ENCODE data around the gene CPLX3.

CPLX3 gene

GRCh38 chr15:74793135-74794028 is 33.0 kb upstream of the CPLX3 start:
- Mint-ChIP-seq H3K27ac (peak overlapping the region; percentile 99), H3K9me3 (no peaks in the 10 kb centered on the region), H3K4me1 (ENCODE audit: low read depth) (peaks cover 94% of the 10 kb centered on the region), H3K4me3 (peak overlapping the region; percentile 38), H3K36me3 (ENCODE audit: low read depth) (peaks cover 84% of the 10 kb centered on the region), H3K27me3 (no peaks in the 10 kb centered on the region)
- DNase-seq, result peak; percentile 77

DNA sequence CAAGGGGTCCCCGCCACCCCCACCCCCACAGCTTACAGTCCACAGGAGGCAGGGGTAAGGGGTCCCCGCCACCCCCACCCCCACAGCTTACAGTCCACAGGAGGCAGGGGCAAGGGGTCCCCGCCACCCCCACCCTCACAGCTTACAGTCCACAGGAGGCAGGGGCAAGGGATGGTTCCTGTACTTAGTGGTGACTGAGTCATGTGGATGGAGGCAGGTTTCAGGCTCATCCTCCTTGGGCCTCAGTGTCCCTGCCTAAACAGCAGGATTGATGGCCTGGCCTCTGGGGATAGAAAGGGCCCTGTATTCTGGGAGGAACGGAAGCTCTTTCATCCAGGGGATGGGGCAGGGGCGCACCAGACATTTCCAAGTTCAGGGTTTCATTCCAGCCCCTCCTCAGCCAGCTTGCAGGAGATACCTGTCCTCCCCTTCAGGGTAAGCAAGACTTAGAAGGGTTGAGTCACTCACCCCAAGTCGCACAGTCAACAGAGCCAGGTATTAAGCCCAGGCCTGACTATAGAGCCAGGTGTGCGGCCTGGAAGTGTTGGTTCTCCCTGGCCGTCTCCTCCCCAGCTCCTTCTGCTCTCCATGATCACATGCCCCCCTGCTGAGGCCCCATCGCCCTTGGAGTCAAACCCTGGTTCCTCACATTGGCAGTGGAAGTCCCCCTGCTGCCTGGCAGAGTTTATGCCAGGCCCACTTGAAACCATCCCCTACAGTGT is 32.0 kb upstream of the CPLX3 start:
- Mint-ChIP-seq H3K36me3 (ENCODE audit: low read depth) (peaks cover 84% of the 10 kb centered on the region), H3K9me3 (no peaks in the 10 kb centered on the region), H3K27ac (peak overlapping the region; percentile 91), H3K4me3 (peak overlapping the region; percentile 45), H3K4me1 (ENCODE audit: low read depth) (peaks cover 94% of the 10 kb centered on the region), H3K27me3 (no peaks in the 10 kb centered on the region)
- DNase-seq, result peak; percentile 40

DNA sequence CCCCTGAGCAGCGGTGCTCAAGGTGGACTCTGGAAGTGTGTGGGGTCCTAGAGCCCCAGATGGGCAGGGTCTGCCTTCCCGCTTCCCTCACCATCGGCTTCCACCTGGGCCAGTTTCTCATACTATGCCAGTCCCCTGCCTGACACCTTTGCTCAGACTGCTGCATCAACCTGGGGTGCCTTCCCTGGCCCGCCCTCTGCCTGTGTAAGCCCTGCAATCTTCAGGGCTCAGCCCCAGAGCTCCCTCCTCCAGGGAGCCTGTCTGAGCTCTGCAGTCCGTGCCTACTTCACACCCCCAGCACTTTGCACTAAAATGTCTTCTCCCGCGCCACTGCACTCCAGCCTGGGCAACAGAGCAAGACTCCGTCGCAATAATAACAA is 31.5 kb upstream of the CPLX3 start:
- H3K9me3 Mint-ChIP-seq, result no peaks in the 10 kb centered on the region
- DNase-seq, result peak; percentile 38
- peak overlapping the region; percentile 45 for H3K4me3 Mint-ChIP-seq
- no peaks in the 10 kb centered on the region for H3K27me3 Mint-ChIP-seq
- H3K4me1 Mint-ChIP-seq (ENCODE audit: low read depth), result peaks cover 94% of the 10 kb centered on the region
- H3K36me3 Mint-ChIP-seq (ENCODE audit: low read depth), result peaks cover 84% of the 10 kb centered on the region
- peak overlapping the region; percentile 91 for H3K27ac Mint-ChIP-seq

DNA sequence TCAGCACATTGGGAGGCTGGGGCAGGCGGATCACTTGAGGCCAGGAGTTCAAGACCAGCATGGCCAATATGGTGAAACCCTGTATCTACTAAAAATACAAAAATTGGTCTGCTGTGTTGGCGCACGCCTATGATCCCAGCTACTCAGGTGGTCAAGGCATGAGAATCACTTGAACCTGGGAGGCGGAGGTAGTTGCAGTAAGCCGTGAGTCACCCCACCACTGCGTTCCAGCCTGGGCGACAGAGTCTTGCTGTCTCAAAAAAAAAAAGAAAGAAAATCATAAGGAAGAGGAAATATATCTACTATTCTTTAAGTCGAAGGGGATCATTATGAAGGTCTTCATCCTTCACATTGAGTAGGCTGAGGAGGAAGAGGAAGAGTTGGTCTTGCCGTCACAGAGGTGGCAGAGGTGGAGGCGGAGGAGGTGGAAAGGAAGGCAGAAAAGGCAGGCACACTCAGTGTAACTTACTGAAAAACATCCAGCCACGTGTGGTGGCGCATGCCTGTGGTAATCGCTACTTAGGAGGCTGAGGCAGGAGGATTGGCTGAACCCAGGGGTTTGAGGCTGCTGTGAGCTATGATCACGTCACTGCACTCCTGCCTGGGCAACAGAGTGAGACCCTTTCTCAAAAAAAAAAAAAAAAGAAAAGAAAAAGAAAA is 30.3 kb upstream of the CPLX3 start:
- no peaks in the 10 kb centered on the region for H3K9me3 Mint-ChIP-seq
- DNase-seq, result peak; percentile 62
- peak overlapping the region; percentile 91 for H3K27ac Mint-ChIP-seq
- H3K27me3 Mint-ChIP-seq, result no peaks in the 10 kb centered on the region
- peak overlapping the region; percentile 32 for H3K4me3 Mint-ChIP-seq
- H3K36me3 Mint-ChIP-seq (ENCODE audit: low read depth), result peaks cover 84% of the 10 kb centered on the region
- H3K4me1 Mint-ChIP-seq (ENCODE audit: low read depth), result peaks cover 87% of the 10 kb centered on the region

- Mint-ChIP-seq H3K27ac (peak overlapping the region; percentile 92), H3K9me3 (no peaks in the 10 kb centered on the region), H3K4me1 (ENCODE audit: low read depth) (peaks cover 61% of the 10 kb centered on the region), H3K36me3 (ENCODE audit: low read depth) (peaks cover 85% of the 10 kb centered on the region), H3K27me3 (no peaks in the 10 kb centered on the region), H3K4me3 (peak overlapping the region; percentile 15)
- peak; percentile 38 for DNase-seq
Measured at GRCh38 chr15:74798388-74799254, 27.8 kb upstream of the CPLX3 start.

- Mint-ChIP-seq H3K27ac (peak overlapping the region; percentile 92), H3K27me3 (no peaks in the 10 kb centered on the region), H3K4me3 (peak overlapping the region; percentile 15), H3K9me3 (no peaks in the 10 kb centered on the region), H3K36me3 (ENCODE audit: low read depth) (peaks cover 91% of the 10 kb centered on the region), H3K4me1 (ENCODE audit: low read depth) (peaks cover 60% of the 10 kb centered on the region)
- DNase-seq, result peak; percentile 54
Measured at GRCh38 chr15:74799255-74799855, 27.1 kb upstream of the CPLX3 start.

DNA sequence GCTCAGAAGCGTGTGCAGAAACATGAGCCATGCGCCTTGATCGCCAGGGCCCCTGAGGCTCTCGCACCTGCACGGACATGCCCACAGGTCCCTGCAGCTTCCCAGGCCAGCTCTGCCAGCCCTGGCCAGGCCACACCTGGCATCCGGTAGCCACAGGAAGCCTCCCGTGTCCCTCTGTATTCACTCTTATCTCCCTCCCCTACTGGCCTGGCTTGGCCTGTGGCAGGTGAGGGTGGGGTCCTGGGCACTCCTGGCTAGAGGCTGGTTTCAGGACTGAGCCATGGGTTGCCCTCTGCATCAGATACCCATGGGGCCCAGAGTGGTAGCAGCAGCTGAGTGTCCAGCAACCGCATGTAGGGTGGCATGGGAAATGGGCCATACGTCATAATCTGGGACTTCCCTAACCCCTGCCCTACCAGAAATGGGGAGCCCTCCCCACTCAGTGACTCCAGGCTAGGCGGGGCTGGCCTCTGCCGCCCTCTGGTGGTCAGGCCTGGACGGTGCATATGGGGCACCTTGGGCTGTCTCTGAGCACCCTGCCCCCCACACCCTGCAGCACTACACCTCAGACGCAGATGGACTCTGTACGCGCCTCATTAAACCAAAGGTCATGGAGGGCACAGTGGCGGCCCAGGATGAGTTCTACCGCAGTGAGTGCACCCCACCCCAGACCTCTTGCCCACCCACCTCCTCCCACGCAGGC is 26.4 kb upstream of the CPLX3 start:
- Mint-ChIP-seq H3K27me3 (no peaks in the 10 kb centered on the region), H3K4me1 (ENCODE audit: low read depth) (peaks cover 56% of the 10 kb centered on the region), H3K27ac (peak overlapping the region; percentile 92), H3K9me3 (no peaks in the 10 kb centered on the region), H3K36me3 (ENCODE audit: low read depth) (peaks cover 91% of the 10 kb centered on the region), H3K4me3 (peak overlapping the region; percentile 3)
- peak; percentile 92 for DNase-seq

- H3K4me3 Mint-ChIP-seq, result no peak overlapping the region
- H3K4me1 Mint-ChIP-seq (ENCODE audit: low read depth), result peaks cover 50% of the 10 kb centered on the region
- H3K36me3 Mint-ChIP-seq (ENCODE audit: low read depth), result peaks cover 87% of the 10 kb centered on the region
- no peak for DNase-seq
- H3K27ac Mint-ChIP-seq, result peak overlapping the region; percentile 92
- H3K27me3 Mint-ChIP-seq, result no peaks in the 10 kb centered on the region
- no peaks in the 10 kb centered on the region for H3K9me3 Mint-ChIP-seq
Measured at GRCh38 chr15:74800559-74801094, 25.8 kb upstream of the CPLX3 start.

DNA sequence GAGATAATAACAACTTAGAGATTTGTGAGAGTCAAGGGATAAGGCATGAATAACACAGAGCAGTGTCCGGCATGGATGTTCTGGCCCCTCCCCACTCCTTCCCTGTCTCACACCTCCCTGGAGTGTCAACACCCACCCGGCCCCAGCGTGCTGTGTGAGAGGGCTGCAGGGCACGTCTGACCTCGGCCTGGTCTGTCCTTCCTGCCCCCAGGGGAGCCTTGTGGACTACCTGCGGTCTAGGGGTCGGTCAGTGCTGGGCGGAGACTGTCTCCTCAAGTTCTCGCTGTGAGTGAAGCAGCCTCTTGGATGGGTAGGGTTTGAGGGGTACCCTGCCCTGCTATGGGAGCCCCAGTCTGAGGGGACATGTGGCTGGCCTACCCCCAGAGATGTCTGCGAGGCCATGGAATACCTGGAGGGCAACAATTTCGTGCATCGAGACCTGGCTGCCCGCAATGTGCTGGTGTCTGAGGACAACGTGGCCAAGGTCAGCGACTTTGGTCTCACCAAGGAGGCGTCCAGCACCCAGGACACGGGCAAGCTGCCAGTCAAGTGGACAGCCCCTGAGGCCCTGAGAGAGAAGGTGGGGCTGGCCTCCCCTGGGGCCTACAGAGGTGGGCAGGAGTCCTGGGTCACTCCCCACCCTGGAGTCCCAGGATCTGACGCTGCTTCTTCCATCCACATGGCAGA is 25.0 kb upstream of the CPLX3 start:
- no peak for DNase-seq
- peak overlapping the region; percentile 75 for H3K27ac Mint-ChIP-seq
- H3K9me3 Mint-ChIP-seq, result no peaks in the 10 kb centered on the region
- H3K4me1 Mint-ChIP-seq (ENCODE audit: low read depth), result peaks cover 47% of the 10 kb centered on the region
- no peak overlapping the region for H3K4me3 Mint-ChIP-seq
- H3K36me3 Mint-ChIP-seq (ENCODE audit: low read depth), result peaks cover 84% of the 10 kb centered on the region
- no peaks in the 10 kb centered on the region for H3K27me3 Mint-ChIP-seq

- no peaks in the 10 kb centered on the region for H3K27me3 Mint-ChIP-seq
- peaks cover 83% of the 10 kb centered on the region for H3K36me3 Mint-ChIP-seq (ENCODE audit: low read depth)
- no peak overlapping the region for H3K4me3 Mint-ChIP-seq
- no peak for DNase-seq
- no peaks in the 10 kb centered on the region for H3K9me3 Mint-ChIP-seq
- H3K27ac Mint-ChIP-seq, result peak overlapping the region; percentile 75
- H3K4me1 Mint-ChIP-seq (ENCODE audit: low read depth), result peaks cover 45% of the 10 kb centered on the region
Measured at GRCh38 chr15:74802290-74802689, 24.1 kb upstream of the CPLX3 start.

DNA sequence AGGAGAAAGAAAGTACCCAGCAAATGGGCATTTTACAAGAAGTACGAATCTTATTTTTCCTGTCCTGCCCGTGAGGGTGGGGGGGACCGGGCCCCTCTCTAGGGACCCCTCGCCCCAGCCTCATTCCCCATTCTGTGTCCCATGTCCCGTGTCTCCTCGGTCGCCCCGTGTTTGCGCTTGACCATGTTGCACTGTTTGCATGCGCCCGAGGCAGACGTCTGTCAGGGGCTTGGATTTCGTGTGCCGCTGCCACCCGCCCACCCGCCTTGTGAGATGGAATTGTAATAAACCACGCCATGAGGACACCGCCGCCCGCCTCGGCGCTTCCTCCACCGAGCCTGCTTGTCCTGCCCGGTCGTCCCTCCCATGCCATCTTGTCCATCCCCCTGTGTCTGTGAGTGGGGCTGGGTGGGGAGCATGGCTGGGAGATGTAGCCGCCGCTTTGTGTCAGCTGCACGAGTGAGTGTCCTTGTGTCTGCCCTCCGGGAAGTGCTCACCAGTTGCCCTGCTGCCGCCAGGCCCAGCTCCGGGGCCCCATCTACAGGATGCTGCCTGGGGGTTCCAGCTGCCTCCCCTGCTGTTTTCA is 23.5 kb upstream of the CPLX3 start:
- H3K4me3 Mint-ChIP-seq, result no peak overlapping the region
- DNase-seq, result no peak
- H3K36me3 Mint-ChIP-seq (ENCODE audit: low read depth), result peaks cover 76% of the 10 kb centered on the region
- no peaks in the 10 kb centered on the region for H3K9me3 Mint-ChIP-seq
- peak overlapping the region; percentile 56 for H3K27ac Mint-ChIP-seq
- H3K4me1 Mint-ChIP-seq (ENCODE audit: low read depth), result peaks cover 42% of the 10 kb centered on the region
- no peaks in the 10 kb centered on the region for H3K27me3 Mint-ChIP-seq

- peaks cover 56% of the 10 kb centered on the region for H3K36me3 Mint-ChIP-seq (ENCODE audit: low read depth)
Measured at GRCh38 chr15:74804935-74805334, 21.5 kb upstream of the CPLX3 start.

More at GRCh38 chr15:74804935-74805334, 21.5 kb upstream of the CPLX3 start:
- H3K4me3 Mint-ChIP-seq, result no peak overlapping the region
- peaks cover 33% of the 10 kb centered on the region for H3K4me1 Mint-ChIP-seq (ENCODE audit: low read depth)
- H3K27ac Mint-ChIP-seq, result peak overlapping the region; percentile 77
- H3K9me3 Mint-ChIP-seq, result no peaks in the 10 kb centered on the region
- no peaks in the 10 kb centered on the region for H3K27me3 Mint-ChIP-seq
- no peak for DNase-seq
